Endodermal cell (in vitro differentiated cells): Measurements from ENCODE around the gene TMEM120B. TPM values are rescaled to one million over a fixed set of nuclear protein-coding genes. Genes with fewer than 3 reads are reported as not detected.

Experiments
- DNase-seq: peaks from one replicate; pipeline ENCODE4 v3.0.0-alpha.2; 2017
- H3K27ac ChIP-seq: 2 replicates; pipeline ENCODE4 v1.5.1; 2013; ENCODE audit warnings: mild to moderate bottlenecking, low read depth, low read length, moderate library complexity
- H3K27me3 ChIP-seq: 2 replicates; pipeline ENCODE4 v1.6.1; 2013; ENCODE audit warnings: mild to moderate bottlenecking, low read length, moderate library complexity; ENCODE audit not compliant: insufficient read depth, control insufficient read depth, poor library complexity, severe bottlenecking
- H3K36me3 ChIP-seq: 2 replicates; pipeline ENCODE4 v1.7.0; 2013; ENCODE audit warnings: mild to moderate bottlenecking, low read length, moderate library complexity; ENCODE audit not compliant: control insufficient read depth, insufficient read depth
- H3K4me1 ChIP-seq: one replicate; pipeline ENCODE4 v1.7.0; 2013; ENCODE audit warnings: low read length; ENCODE audit not compliant: control insufficient read depth, insufficient read depth
- H3K4me3 ChIP-seq: 2 replicates; pipeline ENCODE4 v1.5.1; 2013; ENCODE audit warnings: mild to moderate bottlenecking, low read length, moderate library complexity
- H3K9ac ChIP-seq: 2 replicates; pipeline ENCODE4 v1.6.1; 2013; ENCODE audit warnings: mild to moderate bottlenecking, low read length, moderate library complexity; ENCODE audit not compliant: poor library complexity, severe bottlenecking; ENCODE audit errors: extremely low read depth
- H3K9me3 ChIP-seq: 2 replicates; pipeline ENCODE4 v1.6.1; 2013; ENCODE audit warnings: mild to moderate bottlenecking, low read length, moderate library complexity; ENCODE audit not compliant: control insufficient read depth
- H3K27ac Mint-ChIP-seq: 2 replicates; pipeline ENCODE4 v1.8.0; 2020; ENCODE audit warnings: mixed read lengths
- H3K27me3 Mint-ChIP-seq: 2 replicates; pipeline ENCODE4 v1.8.0; 2021; ENCODE audit warnings: mild to moderate bottlenecking, mixed read lengths; ENCODE audit not compliant: insufficient read depth
- H3K36me3 Mint-ChIP-seq: 2 replicates; pipeline ENCODE4 v1.8.0; 2020; ENCODE audit warnings: low read depth, mixed read lengths
- H3K4me1 Mint-ChIP-seq: 2 replicates; pipeline ENCODE4 v1.8.0; 2020; ENCODE audit warnings: mixed read lengths
- H3K4me3 Mint-ChIP-seq: 2 replicates; pipeline ENCODE4 v1.8.0; 2020; ENCODE audit warnings: mild to moderate bottlenecking, moderate library complexity, mixed read lengths
- H3K9me3 Mint-ChIP-seq: 2 replicates; pipeline ENCODE4 v1.8.0; 2020; ENCODE audit warnings: mild to moderate bottlenecking, mixed read lengths
- CTCF ChIP-seq: fragments of 200-600 bp; sonication (generic); conservative IDR thresholded peaks from 2 replicates; pipeline ENCODE4 v1.5.0; 2021; ENCODE audit warnings: antibody characterized with exemption, mild to moderate bottlenecking
- WGBS, 2 experiments: methylation state at CpG; one replicate each; pipeline versions ENCODE4 v1.1.5 to v1.1.7; 2013; ENCODE audit warnings: missing lambda C conversion rate in 2 of 2, mixed read lengths in 1 of 2; ENCODE audit not compliant: insufficient coverage in 1 of 2, insufficient read length in 1 of 2; 5-methylcytosine and 5-hydroxymethylcytosine counted together
- total RNA-seq, 2 donors: library from RNA; stranded (reverse); fragmentation: NEBNext Ultra II Directional in 1 of 2; extraction: Animal tissue kit (Norgen Biotek cat#: 25700) in 1 of 2; gene quantifications; 2 replicates in 1 of 2; 3 replicates in 1 of 2; pipeline ENCODE4 v1.2.1, GENCODE V29; 2021

Gene TMEM120B
- total RNA-seq, 2 donors from 2014 or later = 21.8 to 25.3 TPM

GRCh38 chr12:121668750-121669520, 43.6 kb upstream of the TMEM120B start:
- Histone ChIP-seq H3K36me3 (no peaks in the 10 kb centered on the region), H3K4me3 (no peak overlapping the region), H3K27me3 (no peaks in the 10 kb centered on the region), H3K9me3 (no peaks in the 10 kb centered on the region), H3K9ac (no peak overlapping the region), H3K4me1 (no peaks in the 10 kb centered on the region), H3K27ac (no peak overlapping the region)
- Mint-ChIP-seq H3K9me3 (no peaks in the 10 kb centered on the region), H3K4me1 (peaks cover 14% of the 10 kb centered on the region), H3K36me3 (peaks cover 2% of the 10 kb centered on the region), H3K4me3 (no peak overlapping the region), H3K27ac (peak overlapping the region; percentile 67), H3K27me3 (no peaks in the 10 kb centered on the region)
- peak; percentile 94 for DNase-seq
- peak; percentile 84 for TF ChIP-seq CTCF
- 90% methylated on average over 13 to 18 of the region's 18 CpGs for WGBS, 2 experiments

GRCh38 chr12:121669521-121669900, 43.0 kb upstream of the TMEM120B start, which contains the start of gene MORN3:
Gene MORN3, minus strand, starts transcription at chr12:121669654. Its CDS starts 171 bp downstream, at chr12:121669483.
- no peak for TF ChIP-seq CTCF
- Mint-ChIP-seq H3K27ac (peak within 1 kb of the TSS; percentile 67), H3K4me1 (peaks cover 14% of the 10 kb centered on the region), H3K9me3 (no peaks in the 10 kb centered on the region), H3K36me3 (peaks cover 2% of the 10 kb centered on the region), H3K4me3 (no peak within 1 kb of the TSS), H3K27me3 (no peaks in the 10 kb centered on the region)
- H3K27ac ChIP-seq = no peak within 1 kb of the TSS
- no peak for DNase-seq
- H3K36me3 ChIP-seq = no peaks in the 10 kb centered on the region
- H3K9ac ChIP-seq = no peak within 1 kb of the TSS
- WGBS, 2 experiments = 92 to 100% methylated on average over 2 to 4 of the region's 5 CpGs
- H3K27me3 ChIP-seq = no peaks in the 10 kb centered on the region
- H3K9me3 ChIP-seq = no peaks in the 10 kb centered on the region
- no peaks in the 10 kb centered on the region for H3K4me1 ChIP-seq
- no peak within 1 kb of the TSS for H3K4me3 ChIP-seq

GRCh38 chr12:121673013-121673511, 39.5 kb upstream of the TMEM120B start:
- peak; percentile 84 for DNase-seq
- Histone ChIP-seq H3K9me3 (no peaks in the 10 kb centered on the region), H3K36me3 (no peaks in the 10 kb centered on the region), H3K27me3 (no peaks in the 10 kb centered on the region), H3K9ac (peak overlapping the region; percentile 47), H3K4me1 (no peaks in the 10 kb centered on the region), H3K4me3 (no peak overlapping the region), H3K27ac (no peak overlapping the region)
- Mint-ChIP-seq H3K27me3 (no peaks in the 10 kb centered on the region), H3K4me1 (peaks cover 18% of the 10 kb centered on the region), H3K27ac (peak overlapping the region; percentile 96), H3K36me3 (no peaks in the 10 kb centered on the region), H3K4me3 (peak overlapping the region; percentile 67), H3K9me3 (no peaks in the 10 kb centered on the region)
- 83 to 84% methylated on average over 6 to 12 of the region's 12 CpGs for WGBS, 2 experiments
- no peak for TF ChIP-seq CTCF
